Measurements from ENCODE around the gene DPH6. TPM values are rescaled to one million over a fixed set of nuclear protein-coding genes. Genes with fewer than 3 reads are reported as not detected.

DPH6 gene
- total and polyA plus RNA-seq, 2 experiments from 2014 or later: 14.2 to 28.6 TPM

DNA sequence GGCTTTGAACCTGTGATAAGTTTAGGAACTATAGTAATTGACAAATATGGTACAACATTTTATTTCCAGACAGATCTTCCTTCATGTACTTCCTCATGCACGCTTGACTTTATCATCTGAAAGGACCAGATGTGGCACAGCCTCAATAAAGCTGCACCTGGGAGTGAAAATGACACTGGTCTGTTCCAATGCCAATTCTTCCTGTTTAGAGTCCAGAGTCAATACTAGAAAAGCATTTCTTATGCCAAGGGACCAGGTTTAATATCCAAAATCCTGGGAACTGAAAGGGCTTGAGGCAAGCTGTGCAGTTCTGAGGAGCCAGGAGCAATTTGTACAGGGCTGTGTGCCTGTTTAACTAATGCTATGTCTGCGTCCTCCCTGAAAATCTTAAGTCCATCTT is 15.3 kb downstream of the DPH6 start:
- no peak overlapping the region for H3K4me2 ChIP-seq (ENCODE audit: unreplicated experiment)
- in situ Hi-C loops (cut with MboI): no loop called here
- no peaks in the 10 kb centered on the region for H3K9me2 ChIP-seq (ENCODE audit: insufficient read depth)
- no peak overlapping the region for H2AFZ ChIP-seq
- no peak overlapping the region for H3K4me3 ChIP-seq
- H4K20me1 ChIP-seq (ENCODE audit: insufficient read depth): no peaks in the 10 kb centered on the region
- no peaks in the 10 kb centered on the region for H3K79me2 ChIP-seq (ENCODE audit: insufficient read depth)
- no peak overlapping the region for H3K27ac ChIP-seq
- no peak for DNase-seq
- H3K9me3 ChIP-seq (ENCODE audit: low read depth): no peaks in the 10 kb centered on the region
- no peaks in the 10 kb centered on the region for H3K36me3 ChIP-seq (ENCODE audit: low read depth)
- H3F3A ChIP-seq (ENCODE audit: insufficient read depth): no peaks in the 10 kb centered on the region
- no peaks in the 10 kb centered on the region for H3K27me3 ChIP-seq (replicated peaks; ENCODE audit: insufficient read depth)
- H3K9ac ChIP-seq: no peak overlapping the region
- peaks cover 8% of the 10 kb centered on the region for H3K4me1 ChIP-seq (ENCODE audit: insufficient read depth)
- WGBS, 2 experiments (ENCODE audit: low coverage in 1 of 2, low lambda C conversion rate in 2 of 2, missing lambda C conversion rate in 2 of 2): 98% methylated on average over 2 of the region's 2 CpGs
- TF ChIP-seq EZH2phosphoT487 (IDR thresholded peaks at IDR 0.05; ENCODE audit: insufficient read depth, low read depth): no peak

DNA sequence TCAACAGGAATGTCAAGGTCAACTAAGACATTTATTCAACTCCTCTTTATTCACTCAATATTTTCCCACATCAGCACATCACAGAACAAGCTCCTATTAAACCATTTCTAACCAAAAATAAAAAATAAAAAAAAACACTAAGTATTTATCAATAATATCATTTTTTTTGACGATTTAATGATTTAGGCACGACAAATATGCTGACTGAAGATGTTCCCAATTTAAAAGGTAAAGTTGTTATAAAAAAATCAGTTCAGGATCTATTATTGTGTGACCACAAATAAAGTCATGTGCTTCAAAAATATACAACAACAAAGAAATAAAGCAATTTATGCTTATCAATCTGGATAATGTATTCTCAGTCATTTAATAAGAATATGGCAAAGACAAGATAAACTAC is 16.2 kb downstream of the DPH6 start:
- no peak overlapping the region for H3K4me2 ChIP-seq (ENCODE audit: unreplicated experiment)
- no peak overlapping the region for H3K27ac ChIP-seq
- no peak overlapping the region for H3K9ac ChIP-seq
- 82% methylated on average over 2 of the region's 2 CpGs for WGBS, 2 experiments (ENCODE audit: low coverage in 1 of 2, low lambda C conversion rate in 2 of 2, missing lambda C conversion rate in 2 of 2)
- H3K36me3 ChIP-seq (ENCODE audit: low read depth): no peaks in the 10 kb centered on the region
- H4K20me1 ChIP-seq (ENCODE audit: insufficient read depth): no peaks in the 10 kb centered on the region
- H3K4me3 ChIP-seq: no peak overlapping the region
- no peaks in the 10 kb centered on the region for H3K9me2 ChIP-seq (ENCODE audit: insufficient read depth)
- TF ChIP-seq EZH2phosphoT487 (IDR thresholded peaks at IDR 0.05; ENCODE audit: insufficient read depth, low read depth) (no peak), EZH2 (IDR thresholded peaks at IDR 0.05; ENCODE audit: insufficient read depth, poor library complexity, severe bottlenecking) (no peak)
- no peaks in the 10 kb centered on the region for H3F3A ChIP-seq (ENCODE audit: insufficient read depth)
- no peak overlapping the region for H2AFZ ChIP-seq
- H3K9me3 ChIP-seq (ENCODE audit: low read depth): no peaks in the 10 kb centered on the region
- no peaks in the 10 kb centered on the region for H3K27me3 ChIP-seq (replicated peaks; ENCODE audit: insufficient read depth)
- in situ Hi-C loops (cut with MboI): no loop called here
- H3K4me1 ChIP-seq (ENCODE audit: insufficient read depth): peaks cover 8% of the 10 kb centered on the region
- no peak for DNase-seq
- no peaks in the 10 kb centered on the region for H3K79me2 ChIP-seq (ENCODE audit: insufficient read depth)

DNA sequence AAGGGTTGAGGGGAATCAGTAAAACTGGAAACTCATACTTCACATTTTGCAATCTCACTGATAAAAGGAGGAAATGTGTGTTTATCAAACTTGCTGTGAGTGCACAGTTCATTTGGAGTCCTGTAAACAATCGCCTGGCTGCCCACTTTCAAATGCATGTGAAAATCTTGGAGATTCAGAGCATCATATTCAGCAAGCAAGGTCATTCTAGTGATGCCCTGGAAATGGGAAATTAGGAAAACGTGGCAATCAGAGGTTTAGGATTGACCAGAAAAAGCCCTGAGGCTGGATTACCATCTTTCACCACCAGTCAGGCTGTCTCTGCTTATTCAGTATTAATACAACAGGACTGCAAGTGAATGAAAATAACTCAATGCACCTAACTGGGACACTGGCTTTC is 23.9 kb downstream of the DPH6 start:
- Histone ChIP-seq H4K20me1 (ENCODE audit: insufficient read depth) (no peaks in the 10 kb centered on the region), H3F3A (ENCODE audit: insufficient read depth) (peaks cover 6% of the 10 kb centered on the region; the same call in 1 of the 2 replicates), H3K36me3 (ENCODE audit: low read depth) (no peaks in the 10 kb centered on the region), H3K27me3 (replicated peaks; ENCODE audit: insufficient read depth) (no peaks in the 10 kb centered on the region), H3K9me2 (ENCODE audit: insufficient read depth) (no peaks in the 10 kb centered on the region), H3K4me2 (ENCODE audit: unreplicated experiment) (no peak overlapping the region), H3K4me3 (no peak overlapping the region), H3K9ac (no peak overlapping the region), H3K4me1 (ENCODE audit: insufficient read depth) (no peaks in the 10 kb centered on the region), H3K79me2 (ENCODE audit: insufficient read depth) (no peaks in the 10 kb centered on the region), H3K9me3 (ENCODE audit: low read depth) (no peaks in the 10 kb centered on the region), H3K27ac (no peak overlapping the region), H2AFZ (no peak overlapping the region)
- WGBS, 2 experiments (ENCODE audit: low coverage in 1 of 2, low lambda C conversion rate in 2 of 2, missing lambda C conversion rate in 2 of 2): 50% methylated on average over 2 of the region's 2 CpGs
- DNase-seq: no peak
- in situ Hi-C loops (cut with MboI): no loop called here
- TF ChIP-seq EZH2phosphoT487 (IDR thresholded peaks at IDR 0.05; ENCODE audit: insufficient read depth, low read depth) (no peak), EZH2 (IDR thresholded peaks at IDR 0.05; ENCODE audit: insufficient read depth, poor library complexity, severe bottlenecking) (no peak)

DNA sequence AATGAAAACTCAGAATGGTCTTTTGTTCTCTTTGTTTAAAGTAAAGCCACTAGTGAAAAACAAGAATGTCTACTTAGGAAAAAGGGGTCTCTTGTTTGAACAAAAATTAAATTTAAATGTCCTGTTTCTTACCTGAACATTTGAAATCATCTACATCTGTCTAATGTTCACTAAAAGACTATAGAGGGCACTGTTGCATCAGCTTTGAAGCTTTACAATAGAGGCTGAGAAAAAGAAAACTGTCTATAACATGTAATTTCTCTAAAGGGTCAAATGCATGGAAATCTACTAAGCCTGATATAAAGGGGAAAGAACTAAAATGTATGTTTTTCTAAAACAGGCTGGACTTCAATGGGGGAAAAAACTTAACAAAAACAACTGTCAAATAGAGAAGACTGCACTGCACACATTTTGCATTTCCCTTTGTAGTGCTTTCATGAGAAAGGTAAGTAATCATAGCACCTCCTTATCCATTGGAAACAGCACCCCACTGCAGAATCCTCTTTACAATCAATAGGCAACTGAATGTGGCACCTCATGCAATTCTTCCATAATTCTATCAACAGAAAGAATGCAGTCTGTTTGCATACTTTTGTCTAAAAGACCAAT is 26.3 kb downstream of the DPH6 start:
- no peaks in the 10 kb centered on the region for H4K20me1 ChIP-seq (ENCODE audit: insufficient read depth)
- no peaks in the 10 kb centered on the region for H3K9me3 ChIP-seq (ENCODE audit: low read depth)
- no peaks in the 10 kb centered on the region for H3K36me3 ChIP-seq (ENCODE audit: low read depth)
- DNase-seq: peak; percentile 71
- H3K27me3 ChIP-seq (replicated peaks; ENCODE audit: insufficient read depth): no peaks in the 10 kb centered on the region
- no peak for TF ChIP-seq EZH2 (IDR thresholded peaks at IDR 0.05; ENCODE audit: insufficient read depth, poor library complexity, severe bottlenecking)
- no peak for TF ChIP-seq EZH2phosphoT487 (IDR thresholded peaks at IDR 0.05; ENCODE audit: insufficient read depth, low read depth)
- no peak overlapping the region for H3K9ac ChIP-seq
- H3K4me3 ChIP-seq: no peak overlapping the region
- H3K79me2 ChIP-seq (ENCODE audit: insufficient read depth): no peaks in the 10 kb centered on the region
- H3K4me2 ChIP-seq (ENCODE audit: unreplicated experiment): no peak overlapping the region
- peaks cover 10% of the 10 kb centered on the region for H3K4me1 ChIP-seq (ENCODE audit: insufficient read depth)
- H3K9me2 ChIP-seq (ENCODE audit: insufficient read depth): no peaks in the 10 kb centered on the region
- no peak overlapping the region for H3K27ac ChIP-seq
- in situ Hi-C loops (cut with MboI): no loop called here
- no peak overlapping the region for H2AFZ ChIP-seq
- peaks cover 7% of the 10 kb centered on the region; the same call in 1 of the 2 replicates for H3F3A ChIP-seq (ENCODE audit: insufficient read depth)

DNA sequence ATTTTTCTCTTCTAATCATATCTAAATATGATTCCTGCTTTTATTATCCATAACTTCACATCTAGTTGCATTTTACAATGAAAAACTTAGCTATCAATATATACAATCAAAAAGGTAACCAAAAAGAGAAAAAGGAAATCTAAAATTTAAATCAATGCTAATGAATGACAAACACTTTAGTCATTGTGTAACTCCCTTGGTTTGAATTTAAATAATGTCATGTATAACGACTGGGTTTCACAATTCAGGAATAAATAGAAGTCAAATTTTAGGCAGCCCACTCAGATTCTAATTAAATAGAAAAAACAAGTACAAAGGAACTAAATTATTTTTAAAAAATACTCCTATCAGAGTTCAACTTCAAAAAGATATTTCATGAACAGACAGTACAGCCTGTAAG is 26.9 kb downstream of the DPH6 start:
- 5 to 17% methylated on average over 1 of the region's 1 CpG for WGBS, 2 experiments (ENCODE audit: low coverage in 1 of 2, low lambda C conversion rate in 2 of 2, missing lambda C conversion rate in 2 of 2)
- Histone ChIP-seq H3F3A (ENCODE audit: insufficient read depth) (peaks cover 12% of the 10 kb centered on the region; the same call in 1 of the 2 replicates), H3K27me3 (replicated peaks; ENCODE audit: insufficient read depth) (no peaks in the 10 kb centered on the region), H3K4me3 (no peak overlapping the region), H3K27ac (no peak overlapping the region), H2AFZ (no peak overlapping the region), H3K9ac (no peak overlapping the region), H3K4me1 (ENCODE audit: insufficient read depth) (peaks cover 16% of the 10 kb centered on the region), H3K9me3 (ENCODE audit: low read depth) (no peaks in the 10 kb centered on the region), H3K79me2 (ENCODE audit: insufficient read depth) (no peaks in the 10 kb centered on the region), H4K20me1 (ENCODE audit: insufficient read depth) (no peaks in the 10 kb centered on the region), H3K4me2 (ENCODE audit: unreplicated experiment) (no peak overlapping the region), H3K9me2 (ENCODE audit: insufficient read depth) (no peaks in the 10 kb centered on the region), H3K36me3 (ENCODE audit: low read depth) (no peaks in the 10 kb centered on the region)
- DNase-seq: no peak
- in situ Hi-C loops (cut with MboI): no loop called here
- TF ChIP-seq EZH2 (IDR thresholded peaks at IDR 0.05; ENCODE audit: insufficient read depth, poor library complexity, severe bottlenecking): no peak
- TF ChIP-seq EZH2phosphoT487 (IDR thresholded peaks at IDR 0.05; ENCODE audit: insufficient read depth, low read depth): no peak
